Measurements from ENCODE around the gene EIF1.

- TF ChIP-seq CTCF (IDR thresholded peaks at IDR 0.05 in 4 of 5, conservative IDR thresholded peaks at IDR 0.05 in 1 of 5) (no peak), POLR2A (IDR thresholded peaks at IDR 0.05) (no peak)
Measured at GRCh38 chr17:41738801-41739112, 50.1 kb downstream of the EIF1 start.

Data from gastrocnemius medialis (tissue), 4 donors.